GM12873 (cell line): ENCODE data around the gene TBC1D25.

ENCODE experiments used
- TF ChIP-seq, protein P1 (sequence below): IDR thresholded peaks from 2 replicates; pipeline ENCODE4 v1.5.1; 2012; ENCODE audit warnings: low read depth, mild to moderate bottlenecking, moderate library complexity, low read length, control low read depth; ENCODE audit not compliant: insufficient read depth; ENCODE audit errors: missing control alignments

Gene TBC1D25

DNA sequence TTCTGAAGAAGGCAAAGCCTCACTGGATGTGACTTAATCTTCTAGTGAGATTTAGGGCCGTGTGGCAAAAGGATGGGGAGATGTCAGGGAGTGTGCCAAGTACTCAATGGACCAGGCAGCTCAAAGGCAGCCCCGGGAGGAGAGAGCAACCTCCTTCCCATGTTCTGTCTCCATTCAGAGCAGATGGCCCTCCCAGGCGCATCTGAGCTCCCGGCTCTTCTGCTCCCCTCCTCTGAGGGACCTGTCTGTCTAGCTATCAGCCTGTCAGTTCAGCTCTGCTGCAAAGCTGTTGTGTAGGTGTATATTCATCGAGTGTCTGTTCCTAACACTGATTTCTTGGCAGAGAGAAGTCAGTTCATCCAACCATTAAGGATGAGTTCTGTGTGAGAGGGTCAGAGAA is 41.6 kb upstream of the TBC1D25 start:
- TF ChIP-seq, protein P1, sequence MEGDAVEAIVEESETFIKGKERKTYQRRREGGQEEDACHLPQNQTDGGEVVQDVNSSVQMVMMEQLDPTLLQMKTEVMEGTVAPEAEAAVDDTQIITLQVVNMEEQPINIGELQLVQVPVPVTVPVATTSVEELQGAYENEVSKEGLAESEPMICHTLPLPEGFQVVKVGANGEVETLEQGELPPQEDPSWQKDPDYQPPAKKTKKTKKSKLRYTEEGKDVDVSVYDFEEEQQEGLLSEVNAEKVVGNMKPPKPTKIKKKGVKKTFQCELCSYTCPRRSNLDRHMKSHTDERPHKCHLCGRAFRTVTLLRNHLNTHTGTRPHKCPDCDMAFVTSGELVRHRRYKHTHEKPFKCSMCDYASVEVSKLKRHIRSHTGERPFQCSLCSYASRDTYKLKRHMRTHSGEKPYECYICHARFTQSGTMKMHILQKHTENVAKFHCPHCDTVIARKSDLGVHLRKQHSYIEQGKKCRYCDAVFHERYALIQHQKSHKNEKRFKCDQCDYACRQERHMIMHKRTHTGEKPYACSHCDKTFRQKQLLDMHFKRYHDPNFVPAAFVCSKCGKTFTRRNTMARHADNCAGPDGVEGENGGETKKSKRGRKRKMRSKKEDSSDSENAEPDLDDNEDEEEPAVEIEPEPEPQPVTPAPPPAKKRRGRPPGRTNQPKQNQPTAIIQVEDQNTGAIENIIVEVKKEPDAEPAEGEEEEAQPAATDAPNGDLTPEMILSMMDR = no peak

DNA sequence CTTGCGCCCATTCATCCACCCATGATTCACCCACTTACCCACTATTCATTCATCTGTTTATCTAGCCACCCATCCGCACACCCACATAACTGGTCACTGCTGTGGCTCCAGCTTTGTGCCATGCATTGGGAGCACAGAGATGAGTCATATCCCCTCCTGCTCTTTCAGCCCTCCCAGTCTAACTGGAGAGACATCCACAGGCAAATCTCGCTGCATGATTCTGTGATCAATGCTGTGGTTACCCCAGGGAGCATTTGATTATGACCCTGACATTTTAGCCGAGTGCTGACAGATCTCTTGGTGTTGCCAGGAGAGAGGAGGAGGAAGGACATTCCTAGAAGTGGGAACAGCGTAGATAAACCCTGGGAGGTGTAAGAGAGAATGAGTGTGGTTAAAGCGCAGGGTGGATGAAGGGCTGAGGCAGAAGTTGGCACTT is 41.1 kb upstream of the TBC1D25 start:
- TF ChIP-seq, protein P1 = no peak

DNA sequence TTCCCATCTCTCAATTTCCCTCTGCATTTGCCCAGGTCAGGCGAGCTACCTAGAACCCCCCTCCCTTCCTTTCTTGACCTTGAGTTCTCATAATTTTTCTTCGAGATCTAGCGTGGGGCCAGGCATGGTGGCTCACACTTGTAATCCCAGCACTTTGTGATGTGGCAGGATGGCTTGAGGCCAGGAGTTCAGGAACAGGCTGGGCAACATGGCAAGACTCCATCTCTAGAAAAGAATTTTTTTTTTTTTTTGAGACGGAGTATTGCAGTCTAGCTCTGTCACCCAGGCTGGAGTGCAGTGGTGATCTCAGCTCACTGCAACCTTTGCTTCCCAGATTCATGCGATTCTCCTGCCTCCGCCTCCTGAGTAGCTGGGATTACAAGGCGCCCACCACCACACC is 35.3 kb upstream of the TBC1D25 start:
- TF ChIP-seq, protein P1 = no peak

DNA sequence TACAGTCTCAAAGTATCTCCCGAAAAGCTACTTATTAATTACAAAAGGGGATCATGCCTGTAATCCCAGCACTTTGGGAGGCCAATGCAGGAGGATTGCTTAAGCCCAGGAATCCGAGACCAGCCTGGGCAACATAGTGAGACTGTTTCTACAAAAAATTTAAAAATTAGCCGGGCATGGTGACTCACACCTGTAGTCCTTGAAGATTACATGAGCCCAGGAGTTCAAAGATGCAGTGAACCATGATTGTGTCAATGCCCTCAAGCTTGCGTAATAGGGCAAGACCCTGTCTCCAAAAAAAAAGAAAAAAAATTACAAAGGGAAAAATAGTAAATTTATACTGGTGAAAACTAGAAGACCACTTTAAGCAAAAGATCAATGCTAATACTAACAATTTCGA is 34.0 kb upstream of the TBC1D25 start:
- TF ChIP-seq, protein P1 = no peak

DNA sequence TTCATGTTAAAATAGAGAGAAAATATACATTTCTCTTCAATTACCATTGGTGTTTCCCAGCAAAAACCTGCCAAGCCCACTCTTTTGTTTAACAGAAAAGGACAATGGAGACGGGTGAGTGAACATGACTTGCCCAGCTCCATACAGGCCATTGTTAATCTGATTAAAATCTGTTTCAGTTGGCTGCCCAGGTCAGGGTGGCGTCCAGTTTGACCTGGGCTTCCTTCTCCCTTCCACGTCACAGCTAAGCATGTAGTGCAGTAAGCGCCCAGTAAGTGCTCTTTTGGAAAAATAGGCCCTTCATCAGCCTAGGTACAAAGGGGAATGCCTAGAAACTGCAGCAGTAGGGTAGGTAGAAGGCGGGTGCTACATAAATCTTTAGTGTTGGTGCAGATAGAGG is 32.3 kb upstream of the TBC1D25 start:
- TF ChIP-seq, protein P1 = no peak

DNA sequence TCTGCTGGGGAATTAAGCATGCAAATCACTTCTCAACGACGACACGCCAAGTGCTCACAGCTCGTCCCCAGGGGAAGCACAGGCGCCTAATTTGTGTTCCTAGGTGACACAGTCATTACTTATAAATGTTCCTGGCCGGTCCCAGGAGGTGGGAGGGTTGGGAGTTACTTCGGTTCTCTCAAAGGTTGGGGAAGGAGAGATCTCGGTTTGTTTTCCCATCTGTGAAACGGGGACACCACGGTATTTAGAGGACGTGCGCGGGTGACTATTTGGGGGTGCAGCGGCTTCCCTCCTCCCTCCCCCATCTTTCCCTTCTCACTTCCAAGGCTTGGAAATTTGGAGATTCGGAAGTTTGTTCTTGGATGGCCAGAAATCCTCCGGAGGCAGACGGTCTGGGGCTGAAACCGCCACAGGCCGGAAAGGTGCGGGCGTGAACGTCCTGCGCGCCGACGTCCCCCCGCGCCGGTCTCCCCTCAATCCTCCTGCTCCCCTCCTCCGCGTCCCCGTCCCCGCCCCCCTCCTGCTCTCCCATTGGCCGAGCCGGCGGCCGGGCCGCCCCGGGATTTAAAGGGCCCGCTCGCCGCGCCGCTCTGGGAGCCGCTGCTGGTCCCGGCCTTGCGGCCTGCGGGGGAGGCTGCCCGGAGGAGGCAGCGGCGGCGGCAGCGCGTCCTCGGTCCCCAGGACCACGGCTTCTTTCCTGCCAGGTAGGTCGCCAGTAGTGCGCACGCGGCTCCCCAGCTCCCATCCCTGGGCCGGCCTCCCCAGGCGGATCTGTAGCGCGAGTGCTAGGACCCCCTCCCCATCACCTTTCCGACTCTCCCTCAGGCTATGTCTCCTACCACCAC is 30.9 kb upstream of the TBC1D25 start, which contains the start of gene PORCN:
Gene PORCN, plus strand, starts transcription at position 593 of the 845 bp plus-strand sequence. CDS start 829 bp downstream, outside the sequence.
- TF ChIP-seq, protein P1 = no peak

DNA sequence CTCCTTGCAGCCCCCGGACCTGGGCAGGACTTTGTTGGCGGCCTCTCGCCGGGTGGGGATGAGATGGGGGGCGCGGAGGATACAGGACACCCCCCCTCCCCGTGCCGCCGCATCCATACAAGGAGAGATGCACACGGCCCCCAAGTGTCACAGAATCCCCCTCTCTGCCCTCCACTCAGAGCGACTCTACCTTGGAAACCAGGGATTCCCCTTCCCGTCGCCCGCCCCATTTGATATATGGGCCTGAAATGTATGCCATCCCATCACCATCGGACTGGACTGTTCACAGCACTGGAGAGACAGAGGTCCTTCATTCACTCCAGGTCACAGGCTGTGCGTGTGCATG is 30.3 kb upstream of the TBC1D25 start:
- TF ChIP-seq, protein P1 = no peak
